ENCODE results near the gene ARHGDIA. TPM values are rescaled to one million over a fixed set of nuclear protein-coding genes. Genes with fewer than 3 reads are reported as not detected.
A peak's percentile ranks its signal among the peaks of the same experiment; 100 is the strongest.

Gene ARHGDIA
- total RNA-seq, 1 experiment from 2014 or later, result 247 TPM

DNA sequence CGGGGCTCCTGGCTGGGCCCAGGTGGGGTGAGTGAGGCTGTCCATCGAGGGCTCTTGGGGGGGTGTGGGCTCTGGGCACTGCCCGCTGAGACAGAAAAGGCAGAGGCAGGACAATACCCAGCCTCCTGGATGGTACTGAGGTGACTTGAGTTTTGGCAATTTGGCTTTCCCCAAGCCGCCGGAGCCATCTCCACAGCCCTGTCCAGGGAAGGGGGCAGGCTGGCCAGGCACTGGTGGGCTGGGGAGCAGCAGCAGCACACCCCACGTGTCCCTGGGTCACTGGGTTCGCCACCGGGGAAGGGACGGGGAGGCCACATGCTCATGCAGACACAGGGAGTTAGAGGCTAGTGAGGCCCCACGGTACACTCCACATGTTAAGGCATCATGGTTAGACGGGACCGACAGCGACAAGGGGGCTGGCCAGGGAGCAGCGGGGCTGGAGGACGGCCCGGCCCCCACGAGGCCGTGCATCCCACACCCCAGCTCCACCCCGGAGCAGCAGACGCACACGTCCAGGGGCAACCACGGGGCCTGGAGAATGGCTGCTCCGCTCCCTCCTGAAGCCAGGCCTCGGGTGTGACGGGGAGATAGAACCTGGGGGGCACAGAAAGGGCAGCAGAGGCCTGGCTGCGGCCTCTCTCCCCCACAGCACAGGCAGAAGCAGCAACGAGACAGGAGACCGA lies 3.0 kb downstream of the ARHGDIA start (continued):
- TF ChIP-seq KAT7 (CRISPR knock-in tag; IDR thresholded peaks at IDR 0.05; ENCODE audit: borderline replicate concordance) (no peak), TCF7 (CRISPR knock-in tag; IDR thresholded peaks at IDR 0.05; ENCODE audit: low read depth) (no peak), EMX1 (CRISPR knock-in tag; IDR thresholded peaks at IDR 0.05) (peak; percentile 58; the same call in 1 of the 2 replicates), GTF2I (CRISPR knock-in tag; conservative IDR thresholded peaks at IDR 0.05) (no peak), ZBTB21 (CRISPR knock-in tag; IDR thresholded peaks at IDR 0.05; ENCODE audit: borderline replicate concordance) (no peak), FOXP1 (CRISPR knock-in tag; IDR thresholded peaks at IDR 0.05; ENCODE audit: borderline replicate concordance) (peak; percentile 76; the same call in 1 of the 2 replicates), MAX (CRISPR knock-in tag; IDR thresholded peaks at IDR 0.05) (0 out of 2 replicates have a peak, but pooled peaks have one; percentile 12), ESRRA (CRISPR knock-in tag; IDR thresholded peaks at IDR 0.05; ENCODE audit: borderline replicate concordance) (0 out of 2 replicates have a peak, but pooled peaks have one; percentile 38), ELF4 (CRISPR knock-in tag; IDR thresholded peaks at IDR 0.05; ENCODE audit: low read depth) (no peak), NR2C2 (CRISPR knock-in tag; IDR thresholded peaks at IDR 0.05) (no peak), AR (CRISPR knock-in tag; IDR thresholded peaks at IDR 0.05) (no peak), NFYB (CRISPR knock-in tag; conservative IDR thresholded peaks at IDR 0.05; ENCODE audit: low read depth) (0 out of 2 replicates have a peak, but pooled peaks have one; percentile 42), SMAD4 (CRISPR knock-in tag; IDR thresholded peaks at IDR 0.05) (0 out of 2 replicates have a peak, but pooled peaks have one; percentile 46), E2F1 (CRISPR knock-in tag; IDR thresholded peaks at IDR 0.05) (no peak), CBFB (CRISPR knock-in tag; IDR thresholded peaks at IDR 0.05; ENCODE audit: low read depth) (no peak), TEAD4 (CRISPR knock-in tag; IDR thresholded peaks at IDR 0.05) (0 out of 2 replicates have a peak, but pooled peaks have one; percentile 72), SP1 (CRISPR knock-in tag; conservative IDR thresholded peaks at IDR 0.05) (peak; percentile 11; the same call in 1 of the 2 replicates)
- TF ChIP-seq, protein P1, sequence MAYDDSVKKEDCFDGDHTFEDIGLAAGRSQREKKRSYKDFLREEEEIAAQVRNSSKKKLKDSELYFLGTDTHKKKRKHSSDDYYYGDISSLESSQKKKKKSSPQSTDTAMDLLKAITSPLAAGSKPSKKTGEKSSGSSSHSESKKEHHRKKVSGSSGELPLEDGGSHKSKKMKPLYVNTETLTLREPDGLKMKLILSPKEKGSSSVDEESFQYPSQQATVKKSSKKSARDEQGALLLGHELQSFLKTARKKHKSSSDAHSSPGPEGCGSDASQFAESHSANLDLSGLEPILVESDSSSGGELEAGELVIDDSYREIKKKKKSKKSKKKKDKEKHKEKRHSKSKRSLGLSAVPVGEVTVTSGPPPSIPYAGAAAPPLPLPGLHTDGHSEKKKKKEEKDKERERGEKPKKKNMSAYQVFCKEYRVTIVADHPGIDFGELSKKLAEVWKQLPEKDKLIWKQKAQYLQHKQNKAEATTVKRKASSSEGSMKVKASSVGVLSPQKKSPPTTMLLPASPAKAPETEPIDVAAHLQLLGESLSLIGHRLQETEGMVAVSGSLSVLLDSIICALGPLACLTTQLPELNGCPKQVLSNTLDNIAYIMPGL (CRISPR knock-in tag; IDR thresholded peaks at IDR 0.05), result 0 out of 2 replicates have a peak, but pooled peaks have one; percentile 45
- TF ChIP-seq, protein P2, sequence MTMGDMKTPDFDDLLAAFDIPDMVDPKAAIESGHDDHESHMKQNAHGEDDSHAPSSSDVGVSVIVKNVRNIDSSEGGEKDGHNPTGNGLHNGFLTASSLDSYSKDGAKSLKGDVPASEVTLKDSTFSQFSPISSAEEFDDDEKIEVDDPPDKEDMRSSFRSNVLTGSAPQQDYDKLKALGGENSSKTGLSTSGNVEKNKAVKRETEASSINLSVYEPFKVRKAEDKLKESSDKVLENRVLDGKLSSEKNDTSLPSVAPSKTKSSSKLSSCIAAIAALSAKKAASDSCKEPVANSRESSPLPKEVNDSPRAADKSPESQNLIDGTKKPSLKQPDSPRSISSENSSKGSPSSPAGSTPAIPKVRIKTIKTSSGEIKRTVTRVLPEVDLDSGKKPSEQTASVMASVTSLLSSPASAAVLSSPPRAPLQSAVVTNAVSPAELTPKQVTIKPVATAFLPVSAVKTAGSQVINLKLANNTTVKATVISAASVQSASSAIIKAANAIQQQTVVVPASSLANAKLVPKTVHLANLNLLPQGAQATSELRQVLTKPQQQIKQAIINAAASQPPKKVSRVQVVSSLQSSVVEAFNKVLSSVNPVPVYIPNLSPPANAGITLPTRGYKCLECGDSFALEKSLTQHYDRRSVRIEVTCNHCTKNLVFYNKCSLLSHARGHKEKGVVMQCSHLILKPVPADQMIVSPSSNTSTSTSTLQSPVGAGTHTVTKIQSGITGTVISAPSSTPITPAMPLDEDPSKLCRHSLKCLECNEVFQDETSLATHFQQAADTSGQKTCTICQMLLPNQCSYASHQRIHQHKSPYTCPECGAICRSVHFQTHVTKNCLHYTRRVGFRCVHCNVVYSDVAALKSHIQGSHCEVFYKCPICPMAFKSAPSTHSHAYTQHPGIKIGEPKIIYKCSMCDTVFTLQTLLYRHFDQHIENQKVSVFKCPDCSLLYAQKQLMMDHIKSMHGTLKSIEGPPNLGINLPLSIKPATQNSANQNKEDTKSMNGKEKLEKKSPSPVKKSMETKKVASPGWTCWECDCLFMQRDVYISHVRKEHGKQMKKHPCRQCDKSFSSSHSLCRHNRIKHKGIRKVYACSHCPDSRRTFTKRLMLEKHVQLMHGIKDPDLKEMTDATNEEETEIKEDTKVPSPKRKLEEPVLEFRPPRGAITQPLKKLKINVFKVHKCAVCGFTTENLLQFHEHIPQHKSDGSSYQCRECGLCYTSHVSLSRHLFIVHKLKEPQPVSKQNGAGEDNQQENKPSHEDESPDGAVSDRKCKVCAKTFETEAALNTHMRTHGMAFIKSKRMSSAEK (CRISPR knock-in tag; IDR thresholded peaks at IDR 0.05; ENCODE audit: borderline replicate concordance), result no peak
- TF ChIP-seq, protein P3, sequence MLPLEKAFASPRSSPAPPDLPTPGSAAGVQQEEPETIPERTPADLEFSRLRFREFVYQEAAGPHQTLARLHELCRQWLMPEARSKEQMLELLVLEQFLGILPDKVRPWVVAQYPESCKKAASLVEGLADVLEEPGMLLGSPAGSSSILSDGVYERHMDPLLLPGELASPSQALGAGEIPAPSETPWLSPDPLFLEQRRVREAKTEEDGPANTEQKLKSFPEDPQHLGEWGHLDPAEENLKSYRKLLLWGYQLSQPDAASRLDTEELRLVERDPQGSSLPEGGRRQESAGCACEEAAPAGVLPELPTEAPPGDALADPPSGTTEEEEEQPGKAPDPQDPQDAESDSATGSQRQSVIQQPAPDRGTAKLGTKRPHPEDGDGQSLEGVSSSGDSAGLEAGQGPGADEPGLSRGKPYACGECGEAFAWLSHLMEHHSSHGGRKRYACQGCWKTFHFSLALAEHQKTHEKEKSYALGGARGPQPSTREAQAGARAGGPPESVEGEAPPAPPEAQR (CRISPR knock-in tag; IDR thresholded peaks at IDR 0.05), result no peak
- TF ChIP-seq, protein P4, sequence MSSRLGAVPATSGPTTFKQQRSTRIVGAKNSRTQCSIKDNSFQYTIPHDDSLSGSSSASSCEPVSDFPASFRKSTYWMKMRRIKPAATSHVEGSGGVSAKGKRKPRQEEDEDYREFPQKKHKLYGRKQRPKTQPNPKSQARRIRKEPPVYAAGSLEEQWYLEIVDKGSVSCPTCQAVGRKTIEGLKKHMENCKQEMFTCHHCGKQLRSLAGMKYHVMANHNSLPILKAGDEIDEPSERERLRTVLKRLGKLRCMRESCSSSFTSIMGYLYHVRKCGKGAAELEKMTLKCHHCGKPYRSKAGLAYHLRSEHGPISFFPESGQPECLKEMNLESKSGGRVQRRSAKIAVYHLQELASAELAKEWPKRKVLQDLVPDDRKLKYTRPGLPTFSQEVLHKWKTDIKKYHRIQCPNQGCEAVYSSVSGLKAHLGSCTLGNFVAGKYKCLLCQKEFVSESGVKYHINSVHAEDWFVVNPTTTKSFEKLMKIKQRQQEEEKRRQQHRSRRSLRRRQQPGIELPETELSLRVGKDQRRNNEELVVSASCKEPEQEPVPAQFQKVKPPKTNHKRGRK (CRISPR knock-in tag; IDR thresholded peaks at IDR 0.05; ENCODE audit: borderline replicate concordance), result no peak
